Activated naive CD8-positive, alpha-beta T cell treated with anti-CD3 and anti-CD28 coated beads for 36 hours (primary cell): Measurements from ENCODE around the gene NR5A2. TPM values are rescaled to one million over a fixed set of nuclear protein-coding genes. Genes with fewer than 3 reads are reported as not detected.
A peak's percentile ranks its signal among the peaks of the same experiment; 100 is the strongest.

ENCODE experiments used
- DNase-seq: peaks from one replicate; pipeline ENCODE4 v3.0.0; 2021
- H3K27ac Mint-ChIP-seq: one replicate; pipeline ENCODE4 v1.8.0; 2022; ENCODE audit warnings: mild to moderate bottlenecking, moderate library complexity, mixed read lengths
- H3K27me3 Mint-ChIP-seq: one replicate; pipeline ENCODE4 v1.8.0; 2022; ENCODE audit warnings: mild to moderate bottlenecking, mixed read lengths
- H3K36me3 Mint-ChIP-seq: one replicate; pipeline ENCODE4 v1.8.0; 2021; ENCODE audit warnings: mild to moderate bottlenecking, mixed read lengths
- H3K4me1 Mint-ChIP-seq: one replicate; pipeline ENCODE4 v1.8.0; 2021; ENCODE audit warnings: mixed read lengths
- H3K4me3 Mint-ChIP-seq: one replicate; pipeline ENCODE4 v1.8.0; 2022; ENCODE audit warnings: mild to moderate bottlenecking, moderate library complexity, mixed read lengths
- H3K9me3 Mint-ChIP-seq: one replicate; pipeline ENCODE4 v1.8.0; 2022; ENCODE audit warnings: mixed read lengths
- total RNA-seq, 2 experiments: library from RNA; stranded (reverse); gene quantifications; one replicate each; pipeline ENCODE4 v1.2.3, GENCODE V29; 2021

Gene NR5A2
- total RNA-seq, 2 experiments from 2014 or later: 0.06 to 0.08 TPM

- Mint-ChIP-seq H3K36me3 (no peaks in the 10 kb centered on the region), H3K4me1 (no peaks in the 10 kb centered on the region), H3K27ac (no peak overlapping the region), H3K4me3 (no peak overlapping the region), H3K27me3 (no peaks in the 10 kb centered on the region), H3K9me3 (peaks cover 2% of the 10 kb centered on the region)
- DNase-seq: no peak
Observed at GRCh38 chr1:200198236-200198635, 170.7 kb downstream of the NR5A2 start.

GRCh38 chr1:200205216-200205995 is 177.9 kb downstream of the NR5A2 start:
- no peak overlapping the region for H3K4me3 Mint-ChIP-seq
- peaks cover 3% of the 10 kb centered on the region for H3K27me3 Mint-ChIP-seq
- no peaks in the 10 kb centered on the region for H3K36me3 Mint-ChIP-seq
- H3K27ac Mint-ChIP-seq: no peak overlapping the region
- peaks cover 2% of the 10 kb centered on the region for H3K9me3 Mint-ChIP-seq
- H3K4me1 Mint-ChIP-seq: peaks cover 2% of the 10 kb centered on the region
- no peak for DNase-seq

DNA sequence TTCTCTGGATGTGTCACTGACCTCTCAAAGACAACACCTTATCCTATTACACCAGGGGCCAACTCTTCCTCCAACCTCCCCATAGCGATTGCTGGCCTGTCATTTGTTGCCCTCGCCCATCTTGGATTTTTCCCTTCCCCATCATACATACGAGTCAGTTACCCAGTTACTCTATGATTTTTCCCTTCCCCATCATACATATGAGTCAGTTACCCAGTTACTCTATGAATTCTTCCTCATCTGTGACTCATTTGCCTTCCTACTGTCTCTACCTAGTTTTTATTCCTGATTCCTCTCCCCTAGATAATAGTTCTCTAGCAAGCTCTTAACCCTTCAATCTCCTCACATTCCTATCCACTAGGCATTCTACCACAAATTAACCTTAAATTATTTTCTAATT is 178.8 kb downstream of the NR5A2 start:
- Mint-ChIP-seq H3K4me3 (no peak overlapping the region), H3K4me1 (peaks cover 2% of the 10 kb centered on the region), H3K36me3 (no peaks in the 10 kb centered on the region), H3K27me3 (peaks cover 3% of the 10 kb centered on the region), H3K9me3 (peaks cover 2% of the 10 kb centered on the region), H3K27ac (no peak overlapping the region)
- DNase-seq: no peak

DNA sequence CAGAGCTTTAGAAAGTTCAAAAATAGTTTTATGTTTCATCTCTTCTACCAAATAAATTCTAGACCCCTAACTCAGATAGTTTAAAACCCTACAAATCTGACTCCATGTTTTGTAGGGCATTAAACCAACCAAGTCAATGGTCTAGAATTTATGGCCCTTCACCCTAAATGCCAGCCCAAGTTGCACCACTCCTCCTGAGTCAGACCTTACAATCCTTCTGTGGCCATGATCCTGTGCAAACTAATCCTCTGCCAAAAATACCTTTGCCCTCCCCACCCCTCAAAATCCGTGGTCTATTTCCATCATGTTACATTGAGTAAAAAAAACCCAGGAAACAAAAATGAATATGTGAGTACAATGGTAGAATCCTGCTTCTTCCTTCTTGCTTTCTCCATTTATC is 179.3 kb downstream of the NR5A2 start:
- no peak overlapping the region for H3K4me3 Mint-ChIP-seq
- no peak overlapping the region for H3K27ac Mint-ChIP-seq
- peaks cover 2% of the 10 kb centered on the region for H3K9me3 Mint-ChIP-seq
- no peaks in the 10 kb centered on the region for H3K36me3 Mint-ChIP-seq
- H3K27me3 Mint-ChIP-seq: peaks cover 3% of the 10 kb centered on the region
- peaks cover 2% of the 10 kb centered on the region for H3K4me1 Mint-ChIP-seq
- no peak for DNase-seq

DNA sequence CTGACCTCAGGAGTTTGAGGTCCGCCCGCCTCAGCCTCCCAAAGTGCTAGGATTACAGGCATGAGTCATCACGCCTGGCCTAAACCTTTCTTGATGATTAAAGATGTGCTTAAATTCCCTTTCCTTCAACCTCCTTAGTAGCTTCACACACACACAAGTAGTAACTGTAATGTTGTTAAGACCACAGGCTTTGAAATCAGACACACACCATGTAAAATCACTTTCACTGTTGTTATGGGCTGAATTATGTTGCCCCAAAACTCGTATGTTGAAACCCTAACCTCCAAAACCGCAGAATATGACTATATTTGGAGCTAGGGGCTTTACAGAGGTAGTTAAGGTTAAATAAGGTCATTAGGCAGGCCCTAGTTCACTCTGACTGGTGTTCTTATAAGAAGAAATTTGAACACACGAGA is 180.2 kb downstream of the NR5A2 start:
- Mint-ChIP-seq H3K9me3 (no peaks in the 10 kb centered on the region), H3K36me3 (no peaks in the 10 kb centered on the region), H3K4me3 (no peak overlapping the region), H3K4me1 (peaks cover 2% of the 10 kb centered on the region), H3K27me3 (peaks cover 3% of the 10 kb centered on the region), H3K27ac (no peak overlapping the region)
- no peak for DNase-seq

- DNase-seq: no peak
- peaks cover 2% of the 10 kb centered on the region for H3K4me1 Mint-ChIP-seq
- peaks cover 2% of the 10 kb centered on the region for H3K36me3 Mint-ChIP-seq
- H3K27ac Mint-ChIP-seq: no peak overlapping the region
- H3K9me3 Mint-ChIP-seq: peaks cover 4% of the 10 kb centered on the region
- H3K4me3 Mint-ChIP-seq: no peak overlapping the region
- H3K27me3 Mint-ChIP-seq: peaks cover 3% of the 10 kb centered on the region
Observed at GRCh38 chr1:200211157-200211556, 183.6 kb downstream of the NR5A2 start.

DNA sequence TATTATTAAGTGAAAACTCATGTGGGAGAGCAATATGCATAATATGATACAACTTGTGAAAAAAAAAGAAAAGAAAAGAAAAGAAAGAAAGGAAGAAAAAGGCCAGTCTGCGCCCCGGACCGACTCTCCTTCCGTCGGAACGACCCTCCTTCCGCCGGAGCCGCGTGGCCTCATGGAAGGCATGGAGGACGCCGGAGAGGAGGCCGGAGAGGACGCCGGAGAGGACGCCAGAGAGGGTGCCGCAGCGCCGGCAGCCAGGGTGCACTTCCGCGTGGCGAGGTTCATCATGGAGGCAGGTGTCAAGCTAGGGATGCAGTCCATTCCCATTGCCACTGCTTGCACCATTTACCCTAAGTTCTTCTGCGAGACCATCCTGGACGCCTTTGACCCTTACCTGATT is 185.9 kb downstream of the NR5A2 start:
- H3K36me3 Mint-ChIP-seq: peaks cover 2% of the 10 kb centered on the region
- peaks cover 4% of the 10 kb centered on the region for H3K9me3 Mint-ChIP-seq
- DNase-seq: no peak
- no peaks in the 10 kb centered on the region for H3K4me1 Mint-ChIP-seq
- no peaks in the 10 kb centered on the region for H3K27me3 Mint-ChIP-seq
- H3K27ac Mint-ChIP-seq: no peak overlapping the region
- no peak overlapping the region for H3K4me3 Mint-ChIP-seq

DNA sequence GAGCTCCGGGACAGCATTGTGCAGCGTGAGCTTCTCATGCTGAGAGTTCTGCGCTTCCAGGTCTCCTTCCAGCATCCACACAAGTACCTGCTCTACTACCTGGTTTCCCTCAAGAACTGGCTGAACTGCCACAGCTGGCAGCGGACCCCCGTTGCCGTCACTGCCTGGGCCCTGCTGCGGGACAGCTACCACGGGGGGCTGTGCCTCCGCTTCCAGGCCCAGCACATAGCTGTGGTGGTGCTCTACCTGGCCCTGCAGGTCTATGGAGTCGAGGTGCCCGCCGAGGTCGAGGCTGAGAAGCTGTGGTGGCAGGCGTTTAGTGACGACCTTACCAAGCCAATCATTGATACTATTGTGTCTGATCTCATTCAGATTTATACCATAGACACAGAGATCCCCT is 186.4 kb downstream of the NR5A2 start:
- Mint-ChIP-seq H3K27me3 (no peaks in the 10 kb centered on the region), H3K4me3 (peak overlapping the region; percentile 4), H3K27ac (no peak overlapping the region), H3K36me3 (peaks cover 2% of the 10 kb centered on the region), H3K4me1 (no peaks in the 10 kb centered on the region), H3K9me3 (peaks cover 4% of the 10 kb centered on the region)
- no peak for DNase-seq

DNA sequence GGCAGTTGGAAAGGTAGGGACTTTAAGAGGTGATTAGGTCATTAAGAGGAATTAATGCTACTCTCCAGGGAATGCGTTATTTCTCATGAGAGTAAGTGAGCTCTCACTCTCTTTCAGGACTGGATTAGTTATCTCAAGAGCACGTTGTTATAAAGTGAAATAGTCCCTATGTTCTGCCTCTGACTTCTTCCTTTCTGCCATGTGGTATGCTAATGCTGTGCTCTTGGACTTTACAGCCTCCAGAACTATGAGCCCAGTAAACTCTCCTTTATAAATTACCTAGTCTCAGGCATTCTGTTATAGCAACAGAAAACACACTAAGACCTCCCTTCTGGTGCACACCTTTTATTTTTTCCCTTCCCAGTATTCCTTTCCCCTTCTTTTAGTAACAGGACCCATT is 187.8 kb downstream of the NR5A2 start:
- H3K4me1 Mint-ChIP-seq: no peaks in the 10 kb centered on the region
- peaks cover 2% of the 10 kb centered on the region for H3K36me3 Mint-ChIP-seq
- no peaks in the 10 kb centered on the region for H3K27me3 Mint-ChIP-seq
- no peak overlapping the region for H3K4me3 Mint-ChIP-seq
- no peak for DNase-seq
- peaks cover 4% of the 10 kb centered on the region for H3K9me3 Mint-ChIP-seq
- no peak overlapping the region for H3K27ac Mint-ChIP-seq

DNA sequence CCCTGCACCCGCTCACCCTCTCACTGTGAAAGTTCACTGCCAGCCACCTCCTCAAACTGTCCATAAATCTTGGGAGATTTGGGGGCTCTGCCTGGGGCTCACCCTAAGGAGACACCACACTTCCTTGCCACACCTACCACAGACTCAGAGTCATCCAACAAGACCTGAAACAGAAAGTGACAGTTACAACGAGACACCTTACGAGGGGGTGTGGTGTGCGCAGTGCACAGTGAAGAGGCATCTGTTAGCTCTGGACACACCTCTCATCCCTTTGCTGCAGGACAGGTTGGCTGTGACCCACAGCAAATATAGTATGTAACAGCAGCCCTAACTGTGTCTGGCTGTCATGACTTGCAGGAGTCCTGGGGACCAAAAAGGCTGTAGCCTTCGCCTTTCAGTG is 190.2 kb downstream of the NR5A2 start:
- Mint-ChIP-seq H3K4me3 (no peak overlapping the region), H3K9me3 (peaks cover 4% of the 10 kb centered on the region), H3K4me1 (peaks cover 4% of the 10 kb centered on the region), H3K27ac (no peak overlapping the region), H3K27me3 (peaks cover 7% of the 10 kb centered on the region), H3K36me3 (peaks cover 5% of the 10 kb centered on the region)
- DNase-seq: no peak

DNA sequence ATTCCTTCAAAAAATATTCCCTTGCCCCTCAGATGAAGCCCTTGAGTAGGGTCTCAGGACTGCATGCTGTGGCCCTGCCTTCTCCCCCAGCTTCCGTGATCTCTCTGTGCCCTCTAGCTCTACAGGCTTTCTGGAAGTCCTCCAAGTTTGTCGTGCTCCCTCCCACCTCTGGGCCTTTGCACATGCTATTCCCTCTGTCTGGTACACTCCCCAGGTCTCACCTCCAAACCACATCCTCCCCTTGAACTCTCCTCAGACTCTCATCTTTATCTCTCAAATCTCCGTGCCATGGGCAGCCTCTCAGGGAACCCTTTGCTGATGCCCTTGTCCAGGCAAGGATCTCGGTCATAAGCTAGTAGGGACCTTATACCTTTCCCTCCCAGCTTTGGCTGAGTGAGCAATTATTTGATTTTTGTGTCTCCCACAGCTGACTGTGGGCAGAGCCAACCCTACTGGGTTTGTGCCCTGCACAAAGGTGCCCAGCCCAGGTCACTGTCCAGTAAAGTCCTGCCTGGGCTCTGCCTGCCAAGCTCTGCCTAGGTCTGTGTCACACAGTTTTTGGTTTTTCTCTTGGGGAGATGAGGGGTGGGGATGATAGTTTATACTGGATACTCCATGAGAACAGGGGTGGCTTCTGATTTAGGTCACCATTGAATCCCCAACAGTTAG is 194.2 kb downstream of the NR5A2 start:
- Mint-ChIP-seq H3K4me3 (no peak overlapping the region), H3K36me3 (peaks cover 3% of the 10 kb centered on the region)

GRCh38 chr1:200223207-200223606 is 195.7 kb downstream of the NR5A2 start:
- DNase-seq: no peak
- H3K36me3 Mint-ChIP-seq: peaks cover 3% of the 10 kb centered on the region
- peaks cover 12% of the 10 kb centered on the region for H3K27me3 Mint-ChIP-seq
- no peaks in the 10 kb centered on the region for H3K9me3 Mint-ChIP-seq
- peaks cover 14% of the 10 kb centered on the region for H3K4me1 Mint-ChIP-seq
- no peak overlapping the region for H3K27ac Mint-ChIP-seq
- H3K4me3 Mint-ChIP-seq: no peak overlapping the region

More for the DNA sequence above, 194.2 kb downstream of the NR5A2 start:
- Mint-ChIP-seq H3K27me3 (peaks cover 12% of the 10 kb centered on the region), H3K27ac (no peak overlapping the region), H3K4me1 (peaks cover 12% of the 10 kb centered on the region), H3K9me3 (no peaks in the 10 kb centered on the region)
- DNase-seq: no peak

- H3K4me1 Mint-ChIP-seq: peaks cover 14% of the 10 kb centered on the region
Observed at GRCh38 chr1:200223613-200224012, 196.1 kb downstream of the NR5A2 start.

DNA sequence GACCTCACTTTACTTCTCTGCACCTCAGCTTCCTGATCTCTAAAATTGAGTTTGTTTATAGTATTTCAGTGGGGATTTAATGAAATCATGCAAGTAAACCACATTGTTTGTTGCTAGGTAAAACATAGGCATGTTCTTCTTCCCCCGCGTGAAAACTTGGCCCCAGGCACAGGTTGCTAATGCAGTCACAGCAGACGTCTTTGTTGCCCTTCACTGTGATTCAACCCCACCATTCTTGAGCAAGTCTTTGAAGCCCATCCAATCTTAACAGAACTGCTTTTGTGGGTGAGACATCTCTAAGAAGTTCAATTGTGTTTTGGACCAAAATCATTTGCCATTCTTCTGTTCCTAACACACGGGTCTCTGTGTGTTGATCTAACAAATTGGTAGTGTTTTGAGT is 196.8 kb downstream of the NR5A2 start:
- peaks cover 12% of the 10 kb centered on the region for H3K27me3 Mint-ChIP-seq
- peaks cover 3% of the 10 kb centered on the region for H3K36me3 Mint-ChIP-seq
- H3K4me3 Mint-ChIP-seq: no peak overlapping the region
- no peaks in the 10 kb centered on the region for H3K9me3 Mint-ChIP-seq
- peaks cover 14% of the 10 kb centered on the region for H3K4me1 Mint-ChIP-seq
- no peak overlapping the region for H3K27ac Mint-ChIP-seq
- DNase-seq: no peak

More at GRCh38 chr1:200223613-200224012, 196.1 kb downstream of the NR5A2 start:
- Mint-ChIP-seq H3K27me3 (peaks cover 12% of the 10 kb centered on the region), H3K36me3 (peaks cover 3% of the 10 kb centered on the region), H3K9me3 (no peaks in the 10 kb centered on the region), H3K27ac (no peak overlapping the region), H3K4me3 (no peak overlapping the region)
- no peak for DNase-seq

- Mint-ChIP-seq H3K27ac (peak overlapping the region; percentile 6), H3K27me3 (peaks cover 11% of the 10 kb centered on the region), H3K4me1 (peaks cover 14% of the 10 kb centered on the region), H3K9me3 (no peaks in the 10 kb centered on the region), H3K4me3 (peak overlapping the region; percentile 45), H3K36me3 (peaks cover 3% of the 10 kb centered on the region)
- no peak for DNase-seq
Observed at GRCh38 chr1:200226268-200226968, 198.9 kb downstream of the NR5A2 start.
